Fibroblast of villous mesenchyme (primary cell): ENCODE data around the gene RECQL5. TPM values are rescaled to one million over a fixed set of nuclear protein-coding genes. Genes with fewer than 3 reads are reported as not detected.
"Not testable (repeated sequence)": the region's sequence is repeated elsewhere in the genome, so short reads cannot be mapped to it uniquely, and the experiment has no call there.

Experiments used
- DNase-seq: peaks from one replicate; pipeline ENCODE4 v3.0.0-alpha.2; 2010; ENCODE audit warnings: low read depth
- H3K4me3 ChIP-seq: 2 replicates; pipeline ENCODE4 v1.5.1; 2011; ENCODE audit warnings: low read depth, mild to moderate bottlenecking, low read length
- CTCF ChIP-seq: IDR thresholded peaks from 2 replicates; pipeline ENCODE4 v1.5.1; 2012; ENCODE audit warnings: low read depth, mild to moderate bottlenecking, low read length; ENCODE audit not compliant: insufficient read depth
- total RNA-seq: library from RNA; depleted of rRNA; stranded (reverse); fragments of >200 nt; gene quantifications from 2 replicates; pipeline ENCODE4 v1.2.3, GENCODE V29; 2012

RECQL5 gene
- total RNA-seq, 1 donor, result 20.7 TPM

GRCh38 chr17:75595920-75596313, 71.0 kb downstream of the RECQL5 start:
- no peak for DNase-seq
- TF ChIP-seq CTCF, result no peak
- no peak overlapping the region for H3K4me3 ChIP-seq

GRCh38 chr17:75595284-75595919, 71.6 kb downstream of the RECQL5 start:
- no peak overlapping the region for H3K4me3 ChIP-seq
- DNase-seq, result no peak
- TF ChIP-seq CTCF, result no peak

GRCh38 chr17:75594499-75595283, 72.3 kb downstream of the RECQL5 start:
- no peak for TF ChIP-seq CTCF
- no peak overlapping the region for H3K4me3 ChIP-seq
- DNase-seq, result no peak

- DNase-seq, H3K4me3 ChIP-seq: not testable (repeated sequence)
These were observed 73.5 kb downstream of the RECQL5 start for GRCh38 chr17:75593430-75593829.

- TF ChIP-seq CTCF, result no peak
- H3K4me3 ChIP-seq, result no peak overlapping the region
- no peak for DNase-seq
These were observed 74.5 kb downstream of the RECQL5 start for GRCh38 chr17:75592348-75593020.

GRCh38 chr17:75591722-75592302, 75.1 kb downstream of the RECQL5 start:
- no peak overlapping the region for H3K4me3 ChIP-seq
- no peak for DNase-seq
- TF ChIP-seq CTCF, result no peak
